ENCODE measurements around the gene PPP6R1. TPM values are rescaled to one million over a fixed set of nuclear protein-coding genes. Genes with fewer than 3 reads are reported as not detected.

PPP6R1 gene
- total and polyA plus RNA-seq, 2 of the 13 experiments (the other 11 are each of a cell fraction or from before 2014, with no cell fraction given): 25.8 to 54.0 TPM

- TF ChIP-seq BCLAF1 (IDR thresholded peaks at IDR 0.05) (no peak), ZNF407 (CRISPR knock-in tag; IDR thresholded peaks at IDR 0.05; ENCODE audit: not compliant biosample characterization) (peak; percentile 86), TCF7L2 (IDR thresholded peaks at IDR 0.05; ENCODE audit: low read depth, low read length) (no peak), ASH2L (IDR thresholded peaks at IDR 0.05; ENCODE audit: insufficient read length, low read depth, low read length) (peak; percentile 59), XBP1 (CRISPR knock-in tag; IDR thresholded peaks at IDR 0.05) (peak; percentile 53; the same call in 1 of the 2 replicates), SAP130 (CRISPR knock-in tag; IDR thresholded peaks at IDR 0.05; ENCODE audit: low read depth) (peak; percentile 90), ZNF282 (IDR thresholded peaks at IDR 0.05; ENCODE audit: partially characterized antibody) (no peak), TFAP4 (IDR thresholded peaks at IDR 0.05; ENCODE audit: borderline replicate concordance, low read depth) (peak; percentile 70; the same call in 1 of the 2 replicates), PLRG1 (conservative IDR thresholded peaks at IDR 0.05) (no peak), ZNF788 (CRISPR knock-in tag; IDR thresholded peaks at IDR 0.05; ENCODE audit: borderline replicate concordance) (peak; percentile 82; the same call in 1 of the 2 replicates), ZNF432 (CRISPR knock-in tag; IDR thresholded peaks at IDR 0.05; ENCODE audit: borderline replicate concordance) (no peak), SCMH1 (CRISPR knock-in tag; IDR thresholded peaks at IDR 0.05; ENCODE audit: borderline replicate concordance) (no peak), RFXANK (CRISPR knock-in tag; IDR thresholded peaks at IDR 0.05) (no peak), NR1H2 (CRISPR knock-in tag; IDR thresholded peaks at IDR 0.05; ENCODE audit: borderline replicate concordance, low read depth) (no peak), PAWR (CRISPR knock-in tag; IDR thresholded peaks at IDR 0.05; ENCODE audit: borderline replicate concordance) (no peak), CEBPB (IDR thresholded peaks at IDR 0.05; ENCODE audit: borderline replicate concordance, low read depth, low read length) (no peak), KDM2A (CRISPR knock-in tag; IDR thresholded peaks at IDR 0.05; ENCODE audit: borderline replicate concordance, low read depth) (peak; percentile 81; the same call in 1 of the 2 replicates), DNMT1 (CRISPR knock-in tag; IDR thresholded peaks at IDR 0.05) (no peak)
Measured at GRCh38 chr19:55206664-55207500, 51.9 kb downstream of the PPP6R1 start (continued).
